Amniotic stem cell (primary cell): Measurements from ENCODE around the gene MND1.
"Not testable (repeated sequence)": the region's sequence is repeated elsewhere in the genome, so short reads cannot be mapped to it uniquely, and the experiment has no call there.

Experiments
- DNase-seq: peaks from one replicate; lab custom pipeline; 2025; lab: John Stamatoyannopoulos, UW

MND1 gene

GRCh38 chr4:153403726-153404125, 59.2 kb downstream of the MND1 start:
- DNase-seq: no peak

GRCh38 chr4:153407906-153408305, 63.4 kb downstream of the MND1 start:
- no peak for DNase-seq

GRCh38 chr4:153408932-153409331, 64.4 kb downstream of the MND1 start:
- no peak for DNase-seq

GRCh38 chr4:153409412-153409811, 64.9 kb downstream of the MND1 start:
- DNase-seq: no peak

- DNase-seq: no peak
Observed at GRCh38 chr4:153409924-153410501, 65.5 kb downstream of the MND1 start.

- DNase-seq: no peak
Observed at GRCh38 chr4:153413842-153414241, 69.4 kb downstream of the MND1 start.

- not testable (repeated sequence) for DNase-seq
Observed at GRCh38 chr4:153416456-153416855, 72.0 kb downstream of the MND1 start.

GRCh38 chr4:153418121-153418520, 73.6 kb downstream of the MND1 start:
- no peak for DNase-seq

GRCh38 chr4:153418558-153418957, 74.1 kb downstream of the MND1 start:
- DNase-seq: no peak

GRCh38 chr4:153419029-153419428, 74.5 kb downstream of the MND1 start:
- no peak for DNase-seq

GRCh38 chr4:153419673-153420278, 75.3 kb downstream of the MND1 start:
- no peak for DNase-seq

GRCh38 chr4:153420361-153420760, 75.9 kb downstream of the MND1 start:
- no peak for DNase-seq

GRCh38 chr4:153421941-153422340, 77.5 kb downstream of the MND1 start:
- no peak for DNase-seq

- no peak for DNase-seq
Observed at GRCh38 chr4:153426207-153426885, 81.9 kb downstream of the MND1 start.

GRCh38 chr4:153427363-153428071, 83.0 kb downstream of the MND1 start:
- no peak for DNase-seq

GRCh38 chr4:153428941-153429475, 84.5 kb downstream of the MND1 start:
- no peak for DNase-seq

GRCh38 chr4:153432965-153433753, 88.7 kb downstream of the MND1 start:
- no peak for DNase-seq

- no peak for DNase-seq
Observed at GRCh38 chr4:153433754-153434105, 89.2 kb downstream of the MND1 start.

- DNase-seq: no peak
Observed at GRCh38 chr4:153434190-153434589, 89.7 kb downstream of the MND1 start.

GRCh38 chr4:153438916-153439756, 94.6 kb downstream of the MND1 start:
- DNase-seq: no peak

GRCh38 chr4:153439831-153440230, 95.3 kb downstream of the MND1 start:
- DNase-seq: no peak
